Measurements from ENCODE around the gene TRIM61.

TRIM61 gene

DNA sequence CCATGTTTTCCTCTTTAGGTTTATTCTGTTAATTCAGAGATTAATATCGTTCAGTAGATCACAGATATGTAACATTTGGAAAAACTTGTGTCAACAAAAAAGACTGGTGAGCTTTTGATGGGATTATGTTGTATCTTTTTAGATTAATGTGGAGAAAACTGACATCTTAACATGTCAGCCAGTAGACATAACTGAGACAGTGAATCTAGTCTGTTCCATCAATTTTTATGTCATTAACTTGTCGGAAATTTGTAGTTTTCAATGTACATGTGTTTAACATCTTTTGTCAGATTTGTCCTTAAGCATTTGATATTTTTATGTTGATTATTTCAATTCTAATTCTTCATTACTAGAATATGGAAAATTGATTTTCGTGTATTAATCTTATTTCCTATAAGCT is 58.5 kb downstream of the TRIM61 start:
- no peak for FAIRE-seq
- no peak for DNase-seq (ENCODE audit: insufficient read length, low spot score)
